Measurements from ENCODE around the gene TTBK2. TPM values are rescaled to one million over a fixed set of nuclear protein-coding genes. Genes with fewer than 3 reads are reported as not detected.
"Not testable (repeated sequence)": the region's sequence is repeated elsewhere in the genome, so short reads cannot be mapped to it uniquely, and the experiment has no call there.

The TTBK2 gene
- total and polyA plus RNA-seq, 4 experiments from 2014 or later = 9.1 to 28.2 (median 18.5) TPM

DNA sequence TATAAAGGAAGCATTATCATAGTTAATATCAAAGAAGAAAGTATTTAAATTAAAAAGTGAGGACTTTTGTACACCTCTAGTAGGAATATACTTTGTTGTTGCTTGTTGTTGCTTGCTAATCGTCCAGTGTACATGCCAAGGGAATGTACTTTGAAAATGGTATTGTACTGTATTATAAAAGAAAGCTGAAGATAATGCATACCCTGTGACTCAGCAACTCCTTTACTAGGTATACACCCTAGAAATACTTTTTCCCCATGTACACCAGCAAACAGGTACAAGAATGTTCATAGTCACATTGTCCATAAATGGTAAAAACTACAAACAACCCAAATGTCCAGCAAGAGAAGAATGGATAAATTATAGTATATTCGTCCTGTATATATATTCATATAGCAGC lies 12.0 kb downstream of the TTBK2 start:
- DNase-seq = no peak
- Mint-ChIP-seq H3K4me3 (no peak overlapping the region), H3K9me3 (no peaks in the 10 kb centered on the region), H3K36me3 (peaks cover 4 to 6% of the 10 kb centered on the region in 2 donors), H3K4me1 (peaks cover 13 to 27% (median 19%) of the 10 kb centered on the region in 4 donors), H3K27me3 (no peaks in the 10 kb centered on the region), H3K27ac (no peak overlapping the region)
- ChIA-PET CTCF (ENCODE audit: partially characterized antibody) (interaction anchor here (1.2 to 1.3 kb wide), 2 partner anchors 18 to 203 kb away, joined by 3 read pairs; no protein-coding TSS in a partner anchor), POLR2A (ENCODE audit: partially characterized antibody) (no interaction called here)
- intact Hi-C loops (cut with micrococcal nuclease) = no loop called here
- no peaks in the 10 kb centered on the region for H3K36me3 ChIP-seq (ENCODE audit: insufficient read depth, low read length)
- H3K4me3 ChIP-seq (ENCODE audit: low read length in 2 of 2) = no peak overlapping the region
- H3K4me1 ChIP-seq (ENCODE audit: insufficient read depth, low read length) = peaks cover 4% of the 10 kb centered on the region
- H3K9me3 ChIP-seq (ENCODE audit: control insufficient read depth in 1 of 2, low read length in 2 of 2) = no peaks in the 10 kb centered on the region
- no peak overlapping the region for H3K27ac ChIP-seq (ENCODE audit: low read depth, low read length)
- no peaks in the 10 kb centered on the region for H3K27me3 ChIP-seq (ENCODE audit: insufficient read depth, low read length)

DNA sequence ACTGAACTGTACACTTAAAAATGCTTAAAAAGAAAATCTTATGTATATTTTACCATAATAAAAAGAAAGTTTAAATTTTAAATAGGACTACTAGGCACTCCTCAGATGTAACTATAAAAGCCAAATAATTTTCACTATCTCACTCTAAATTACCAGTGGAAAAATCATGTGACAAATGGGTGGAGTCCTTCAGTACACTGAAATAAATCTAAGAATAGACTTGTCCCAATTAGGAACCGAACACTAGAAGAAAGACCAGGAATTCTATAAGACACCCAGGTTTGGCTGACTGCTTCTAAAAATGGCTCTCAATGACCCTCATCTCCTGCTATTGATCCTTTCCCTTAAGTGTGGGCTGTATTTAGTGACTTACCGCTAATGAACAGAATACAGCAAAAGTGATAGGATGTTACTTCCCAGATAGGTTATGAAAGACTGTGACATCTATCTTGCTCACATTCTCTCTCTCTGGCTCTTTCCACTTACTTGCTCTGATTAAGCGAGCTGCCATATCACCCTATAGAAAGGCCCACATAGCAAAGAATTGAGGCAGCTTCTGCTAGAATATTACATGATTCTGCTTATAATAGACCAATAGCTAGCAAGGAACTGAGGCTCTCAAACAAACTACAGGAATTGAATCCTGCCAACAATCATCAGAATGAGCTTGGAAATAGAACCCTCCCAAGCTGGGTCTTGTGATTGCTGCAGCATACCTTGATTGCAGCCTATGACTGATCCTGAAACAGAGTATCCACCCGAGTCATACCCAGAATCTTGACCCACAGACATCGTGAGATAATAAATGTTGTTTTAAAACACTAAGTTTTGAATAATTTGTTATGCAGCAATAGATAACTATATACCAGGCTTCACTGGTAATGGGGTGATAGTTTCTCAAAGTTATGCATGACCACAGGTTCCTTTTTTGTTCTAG lies 16.9 kb downstream of the TTBK2 start:
- Mint-ChIP-seq H3K36me3 (peaks cover 4 to 6% of the 10 kb centered on the region in 2 donors), H3K4me3 (no peak overlapping the region), H3K9me3 (no peaks in the 10 kb centered on the region), H3K4me1 (peaks cover 3 to 13% (median 9%) of the 10 kb centered on the region in 4 donors), H3K27me3 (no peaks in the 10 kb centered on the region), H3K27ac (peak overlapping the region in 2 of 7 donors; percentile 3 to 63)
- no peak for DNase-seq
- no peaks in the 10 kb centered on the region for H3K36me3 ChIP-seq (ENCODE audit: insufficient read depth, low read length)
- H3K27me3 ChIP-seq (ENCODE audit: insufficient read depth, low read length) = no peaks in the 10 kb centered on the region
- no peak overlapping the region for H3K4me3 ChIP-seq (ENCODE audit: low read length in 2 of 2)
- no peaks in the 10 kb centered on the region for H3K9me3 ChIP-seq (ENCODE audit: control insufficient read depth in 1 of 2, low read length in 2 of 2)
- no peaks in the 10 kb centered on the region for H3K4me1 ChIP-seq (ENCODE audit: insufficient read depth, low read length)
- ChIA-PET CTCF (ENCODE audit: partially characterized antibody) (interaction anchor here (1.4 kb wide), 1 partner anchor 23 kb away, joined by 6 read pairs; no protein-coding TSS in a partner anchor), POLR2A (ENCODE audit: partially characterized antibody) (no interaction called here)
- H3K27ac ChIP-seq (ENCODE audit: low read depth, low read length) = no peak overlapping the region
- intact Hi-C loops (cut with micrococcal nuclease) = no loop called here

- POLR2A ChIA-PET (ENCODE audit: partially characterized antibody); H3K27ac Mint-ChIP-seq; H3K27me3 Mint-ChIP-seq; H3K4me3 Mint-ChIP-seq; H3K4me3 ChIP-seq (ENCODE audit: low read length in 2 of 2); H3K4me1 ChIP-seq (ENCODE audit: insufficient read depth, low read length); DNase-seq; H3K27ac ChIP-seq (ENCODE audit: low read depth, low read length); CTCF ChIA-PET (ENCODE audit: partially characterized antibody); H3K9me3 Mint-ChIP-seq; H3K27me3 ChIP-seq (ENCODE audit: insufficient read depth, low read length); intact Hi-C loops (cut with micrococcal nuclease); H3K9me3 ChIP-seq (ENCODE audit: control insufficient read depth in 1 of 2, low read length in 2 of 2); H3K36me3 ChIP-seq (ENCODE audit: insufficient read depth, low read length): not testable (repeated sequence)
- H3K36me3 Mint-ChIP-seq = peaks cover 9 to 13% of the 10 kb centered on the region in 2 donors
- H3K4me1 Mint-ChIP-seq = peaks cover 0 to 11% (median 4%) of the 10 kb centered on the region in 4 donors
These were observed 26.7 kb downstream of the TTBK2 start for GRCh38 chr15:42893911-42894310.

DNA sequence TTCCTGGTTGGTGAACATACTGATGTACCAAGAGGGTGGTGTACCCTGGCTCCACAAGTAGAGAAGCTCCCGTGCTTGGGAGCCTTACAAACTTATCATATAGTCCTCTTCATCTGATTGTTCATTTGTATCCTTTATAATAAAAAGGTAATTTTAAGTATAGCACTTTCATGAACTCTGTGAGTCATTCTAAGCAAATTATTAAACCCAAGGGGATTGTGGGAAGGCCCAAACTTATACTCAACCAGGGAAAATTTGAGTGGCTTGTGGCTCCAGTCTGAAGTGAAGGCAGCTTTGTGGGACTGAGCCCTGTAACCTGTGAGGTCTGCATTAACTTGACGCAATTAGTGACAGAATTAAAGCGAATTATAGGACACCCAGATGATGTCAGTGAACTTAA lies 29.0 kb downstream of the TTBK2 start:
- ChIA-PET POLR2A (ENCODE audit: partially characterized antibody) (no interaction called here), CTCF (ENCODE audit: partially characterized antibody) (interaction anchor here (1.0 to 1.3 kb wide), 2 partner anchors 16 to 35 kb away, joined by 3 to 4 read pairs; no protein-coding TSS in a partner anchor)
- Histone ChIP-seq H3K4me3 (ENCODE audit: low read length in 2 of 2) (no peak overlapping the region), H3K4me1 (ENCODE audit: insufficient read depth, low read length) (no peaks in the 10 kb centered on the region), H3K27ac (ENCODE audit: low read depth, low read length) (no peak overlapping the region), H3K36me3 (ENCODE audit: insufficient read depth, low read length) (no peaks in the 10 kb centered on the region), H3K9me3 (ENCODE audit: control insufficient read depth in 1 of 2, low read length in 2 of 2) (no peaks in the 10 kb centered on the region), H3K27me3 (ENCODE audit: insufficient read depth, low read length) (no peaks in the 10 kb centered on the region)
- H3K36me3 Mint-ChIP-seq = peaks cover 9 to 13% of the 10 kb centered on the region in 2 donors
- no peak overlapping the region for H3K4me3 Mint-ChIP-seq
- H3K4me1 Mint-ChIP-seq = peaks cover 0 to 8% (median 3%) of the 10 kb centered on the region in 4 donors
- H3K27me3 Mint-ChIP-seq = no peaks in the 10 kb centered on the region
- peak overlapping the region in 1 of 7 donors; percentile 29 for H3K27ac Mint-ChIP-seq
- H3K9me3 Mint-ChIP-seq = peaks cover 0 to 8% (median 5%) of the 10 kb centered on the region in 8 donors
- DNase-seq = no peak
- intact Hi-C loops (cut with micrococcal nuclease) = no loop called here

DNA sequence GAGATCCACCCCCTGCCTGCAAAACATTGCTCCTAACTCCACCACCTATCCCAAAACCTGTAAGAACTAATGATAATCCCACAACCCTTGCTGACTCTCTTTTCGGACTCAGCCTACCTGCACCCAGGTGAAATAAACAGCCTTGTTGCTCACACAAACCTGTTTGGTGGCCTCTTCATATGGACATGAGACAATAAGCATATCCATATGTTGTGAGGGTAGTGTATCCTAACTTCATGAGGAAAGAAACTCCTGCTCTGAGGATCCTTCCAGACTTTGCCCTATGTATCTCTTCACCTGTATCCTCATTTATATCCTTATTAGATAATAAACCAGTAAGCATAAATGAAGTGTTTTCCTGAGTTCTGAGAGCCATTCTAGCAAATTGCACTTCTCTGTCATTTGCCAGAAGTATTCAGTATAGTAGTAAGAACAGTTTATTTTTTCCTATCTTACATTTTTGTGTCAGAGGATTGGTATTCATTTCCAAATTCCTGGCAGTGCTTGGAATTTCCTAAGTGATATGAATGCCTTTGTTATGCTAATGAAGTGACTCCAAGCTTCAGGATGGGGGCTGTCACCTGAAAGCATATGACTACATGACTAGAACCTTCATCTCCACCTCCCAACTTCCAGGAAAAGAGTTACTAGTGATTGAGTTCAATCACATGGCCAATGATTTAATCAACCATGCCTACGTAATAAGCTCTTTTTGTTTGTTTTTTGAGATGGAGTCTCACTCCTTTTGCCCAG lies 30.2 kb downstream of the TTBK2 start:
- DNase-seq = no peak
- peaks cover 0 to 6% (median 3%) of the 10 kb centered on the region in 4 donors for H3K4me1 Mint-ChIP-seq
- H3K27me3 Mint-ChIP-seq = no peaks in the 10 kb centered on the region
- H3K27me3 ChIP-seq (ENCODE audit: insufficient read depth, low read length) = no peaks in the 10 kb centered on the region
- peaks cover 10 to 14% of the 10 kb centered on the region in 2 donors for H3K36me3 Mint-ChIP-seq
- intact Hi-C loops (cut with micrococcal nuclease) = no loop called here
- no peaks in the 10 kb centered on the region for H3K9me3 ChIP-seq (ENCODE audit: control insufficient read depth in 1 of 2, low read length in 2 of 2)
- H3K36me3 ChIP-seq (ENCODE audit: insufficient read depth, low read length) = no peaks in the 10 kb centered on the region
- no peak overlapping the region for H3K4me3 ChIP-seq (ENCODE audit: low read length in 2 of 2)
- POLR2A ChIA-PET (ENCODE audit: partially characterized antibody) = no interaction called here
- peaks cover 0 to 11% (median 7%) of the 10 kb centered on the region in 8 donors for H3K9me3 Mint-ChIP-seq
- no peaks in the 10 kb centered on the region for H3K4me1 ChIP-seq (ENCODE audit: insufficient read depth, low read length)
- CTCF ChIA-PET (ENCODE audit: partially characterized antibody) = no interaction called here
- H3K27ac Mint-ChIP-seq = no peak overlapping the region
- no peak overlapping the region for H3K27ac ChIP-seq (ENCODE audit: low read depth, low read length)
- no peak overlapping the region for H3K4me3 Mint-ChIP-seq

DNA sequence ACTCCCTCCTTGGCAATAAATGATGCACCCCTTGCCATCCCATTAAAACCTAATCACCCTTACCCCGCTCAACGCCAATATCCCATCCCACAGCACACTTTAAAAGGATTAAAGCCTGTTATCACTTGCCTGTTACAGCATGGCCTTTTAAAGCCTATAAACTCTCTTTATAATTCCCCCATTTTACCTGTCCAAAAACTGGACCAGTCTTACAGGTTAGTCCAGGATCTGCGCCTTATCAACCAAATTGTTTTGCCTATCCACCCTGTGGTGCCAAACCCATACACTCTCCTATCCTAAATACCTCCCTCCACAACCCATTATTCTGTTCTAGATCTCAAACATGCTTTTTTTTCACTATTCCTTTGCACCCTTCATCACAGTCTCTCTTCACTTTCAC lies 33.2 kb downstream of the TTBK2 start:
- DNase-seq; H3K9me3 ChIP-seq (ENCODE audit: control insufficient read depth in 1 of 2, low read length in 2 of 2); H3K4me3 ChIP-seq (ENCODE audit: low read length in 2 of 2); POLR2A ChIA-PET (ENCODE audit: partially characterized antibody); H3K36me3 ChIP-seq (ENCODE audit: insufficient read depth, low read length); intact Hi-C loops (cut with micrococcal nuclease); H3K4me1 Mint-ChIP-seq; H3K4me1 ChIP-seq (ENCODE audit: insufficient read depth, low read length); H3K27ac ChIP-seq (ENCODE audit: low read depth, low read length); CTCF ChIA-PET (ENCODE audit: partially characterized antibody); H3K27ac Mint-ChIP-seq; H3K4me3 Mint-ChIP-seq; H3K27me3 ChIP-seq (ENCODE audit: insufficient read depth, low read length); H3K27me3 Mint-ChIP-seq: not testable (repeated sequence)
- Mint-ChIP-seq H3K36me3 (peaks cover 6 to 29% of the 10 kb centered on the region in 2 donors), H3K9me3 (peaks cover 0 to 18% (median 11%) of the 10 kb centered on the region in 8 donors)

DNA sequence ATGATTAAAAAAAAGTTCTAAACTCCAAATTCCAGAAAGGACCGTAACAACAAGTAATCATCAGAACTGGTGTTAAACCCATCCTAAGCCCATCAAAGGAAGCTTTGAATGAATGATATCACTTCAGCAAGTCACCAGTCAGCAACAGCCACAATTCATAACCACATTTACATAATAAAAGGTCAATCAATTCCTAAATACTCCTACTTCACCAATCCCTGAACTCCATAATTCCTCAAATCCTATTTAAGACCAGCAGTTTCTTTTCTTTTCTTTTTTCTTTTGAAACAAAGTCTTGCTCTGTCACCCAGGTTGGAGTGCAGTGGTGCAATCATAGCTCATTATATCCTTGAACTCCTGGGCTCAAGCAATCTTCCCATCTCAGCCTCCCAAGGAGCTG lies 40.5 kb downstream of the TTBK2 start:
- no peak overlapping the region for H3K27ac ChIP-seq (ENCODE audit: low read depth, low read length)
- ChIA-PET POLR2A (ENCODE audit: partially characterized antibody) (no interaction called here), CTCF (ENCODE audit: partially characterized antibody) (no interaction called here)
- no peaks in the 10 kb centered on the region for H3K9me3 ChIP-seq (ENCODE audit: control insufficient read depth in 1 of 2, low read length in 2 of 2)
- no peaks in the 10 kb centered on the region for H3K27me3 ChIP-seq (ENCODE audit: insufficient read depth, low read length)
- Mint-ChIP-seq H3K27me3 (no peaks in the 10 kb centered on the region), H3K4me1 (peaks cover 0 to 4% (median under 1%) of the 10 kb centered on the region in 4 donors), H3K9me3 (peaks cover 0 to 9% (median 6%) of the 10 kb centered on the region in 8 donors), H3K36me3 (peaks cover 10 to 24% of the 10 kb centered on the region in 2 donors), H3K27ac (no peak overlapping the region), H3K4me3 (no peak overlapping the region)
- no peaks in the 10 kb centered on the region for H3K4me1 ChIP-seq (ENCODE audit: insufficient read depth, low read length)
- no peak overlapping the region for H3K4me3 ChIP-seq (ENCODE audit: low read length in 2 of 2)
- no peak for DNase-seq
- H3K36me3 ChIP-seq (ENCODE audit: insufficient read depth, low read length) = no peaks in the 10 kb centered on the region
- intact Hi-C loops (cut with micrococcal nuclease) = no loop called here
